HG02970 (cell line): Measurements from ENCODE around the gene PHACTR1.

Experiments used
- ATAC-seq: cut with Tn5 transposase; IDR thresholded peaks from one replicate; pipeline ENCODE4 v1.9.1; 2021; ENCODE audit warnings: mild to moderate bottlenecking, moderate library complexity, moderate number of reproducible peaks; ENCODE audit not compliant: unreplicated experiment, low FRiP score

Gene PHACTR1

GRCh38 chr6:13175087-13175486 is 458.5 kb downstream of the PHACTR1 start:
- ATAC-seq: no peak

DNA sequence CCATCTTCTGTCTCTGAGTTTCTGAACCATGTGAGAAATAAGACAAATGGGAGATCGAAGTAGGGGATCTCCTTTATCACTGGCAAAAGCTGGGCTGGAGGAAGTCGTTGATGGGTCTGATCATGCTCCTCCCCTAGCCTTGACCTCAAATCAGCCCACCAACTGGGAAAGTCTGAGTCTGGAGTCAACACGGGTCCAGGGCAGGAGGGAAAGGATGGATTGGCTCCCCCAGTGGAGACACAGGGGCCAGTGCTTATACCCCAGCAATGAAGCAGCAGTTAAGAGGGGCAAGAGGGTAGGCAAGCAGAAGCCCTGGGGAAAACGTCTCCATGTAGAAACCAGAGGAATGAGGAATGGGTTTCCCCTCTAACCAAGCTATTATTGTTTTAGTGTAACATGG is 459.2 kb downstream of the PHACTR1 start:
- ATAC-seq: no peak

DNA sequence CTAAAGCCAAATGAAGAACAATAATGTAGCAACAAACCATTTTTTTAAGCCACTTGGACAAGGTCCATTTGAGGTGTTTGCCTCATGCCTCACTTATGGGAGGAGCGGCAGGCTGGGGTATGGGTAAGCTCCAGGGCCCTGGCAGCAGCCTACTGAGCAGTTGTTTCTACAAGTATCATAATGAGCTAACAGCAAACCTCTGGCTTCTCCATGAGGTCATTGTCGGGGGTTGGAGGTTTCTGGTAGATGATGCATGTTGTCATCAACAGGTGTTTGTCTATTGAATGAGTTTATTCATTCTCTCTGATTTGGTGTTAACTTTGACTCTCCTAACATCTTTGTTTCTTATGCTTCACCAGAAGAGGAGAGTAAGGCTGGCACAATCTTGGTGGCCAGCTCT is 461.1 kb downstream of the PHACTR1 start:
- no peak for ATAC-seq

DNA sequence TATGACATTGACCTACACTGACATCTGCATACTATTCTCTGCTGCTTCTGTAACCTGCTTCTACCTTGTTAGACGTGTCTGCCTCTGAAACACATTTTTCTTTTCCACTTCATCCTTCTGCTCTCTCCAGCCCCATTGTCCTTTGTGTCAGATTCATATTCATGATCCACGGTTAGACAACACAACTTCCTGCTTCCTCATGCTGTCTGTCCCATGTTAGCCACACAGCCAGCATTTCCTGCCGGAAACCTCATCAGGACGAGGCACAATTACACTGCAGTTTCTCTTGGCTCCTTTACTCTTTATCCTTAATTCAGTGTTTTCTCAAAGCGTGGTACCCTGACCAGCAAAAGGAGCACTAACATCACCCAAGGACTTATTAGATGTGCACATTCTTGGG is 461.5 kb downstream of the PHACTR1 start:
- no peak for ATAC-seq

DNA sequence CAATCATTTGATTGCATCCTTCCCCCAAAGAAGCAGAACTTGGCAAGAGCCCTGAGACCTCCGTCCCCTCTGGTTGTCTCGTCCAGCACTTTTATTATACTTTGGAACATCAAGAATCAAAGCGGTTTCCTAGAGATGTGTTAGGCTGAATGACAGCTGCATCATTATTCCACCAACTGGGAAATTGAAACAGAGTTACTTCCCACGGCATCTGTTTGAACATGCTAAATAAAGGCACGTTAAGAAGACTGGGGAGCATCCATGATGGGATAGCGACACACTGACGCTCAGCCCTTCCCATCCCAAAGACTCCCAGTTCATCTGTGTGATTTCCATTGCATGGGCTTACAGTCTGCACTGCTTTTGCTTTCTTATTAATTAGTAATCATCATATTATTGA is 464.0 kb downstream of the PHACTR1 start:
- ATAC-seq: no peak

DNA sequence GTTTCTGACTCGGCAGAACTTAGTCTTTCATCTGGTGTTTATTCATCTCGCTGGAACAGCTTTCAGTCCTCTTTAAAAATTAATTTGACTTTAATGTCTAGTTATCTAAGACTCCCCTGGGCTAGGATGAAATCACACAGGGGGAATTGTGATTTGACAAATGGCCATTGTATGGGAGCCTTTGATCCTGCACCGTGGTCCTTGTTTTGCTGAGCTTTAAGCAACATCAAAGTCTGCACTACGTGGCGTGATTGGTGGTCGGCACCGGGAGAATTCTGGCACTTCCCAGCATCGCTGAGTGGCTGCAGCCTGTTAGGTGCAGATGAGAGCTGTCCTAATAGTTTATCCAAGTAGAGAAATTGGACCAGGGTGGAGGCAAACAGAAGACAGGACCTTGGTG is 464.8 kb downstream of the PHACTR1 start:
- no peak for ATAC-seq

GRCh38 chr6:13183415-13184088 is 467.0 kb downstream of the PHACTR1 start:
- ATAC-seq: no peak

DNA sequence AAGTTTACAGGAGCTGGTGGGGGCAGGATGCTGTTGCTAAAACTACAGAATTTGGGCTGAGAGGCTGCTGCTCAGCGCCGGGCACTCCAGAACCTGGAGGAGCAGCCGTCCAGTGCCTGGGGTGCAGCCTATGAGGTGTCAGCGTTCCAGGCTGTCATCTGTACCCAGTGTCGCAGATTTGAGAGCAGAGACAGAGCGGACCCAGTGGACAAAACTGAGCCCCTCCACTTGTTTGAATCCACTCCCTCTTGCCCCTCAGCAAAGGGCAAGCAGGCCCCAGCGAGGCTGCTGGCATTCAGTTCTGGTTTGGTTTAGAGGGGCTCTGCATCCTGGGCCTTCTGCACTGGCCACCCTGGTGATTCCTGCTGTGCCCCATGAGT is 467.5 kb downstream of the PHACTR1 start:
- no peak for ATAC-seq

DNA sequence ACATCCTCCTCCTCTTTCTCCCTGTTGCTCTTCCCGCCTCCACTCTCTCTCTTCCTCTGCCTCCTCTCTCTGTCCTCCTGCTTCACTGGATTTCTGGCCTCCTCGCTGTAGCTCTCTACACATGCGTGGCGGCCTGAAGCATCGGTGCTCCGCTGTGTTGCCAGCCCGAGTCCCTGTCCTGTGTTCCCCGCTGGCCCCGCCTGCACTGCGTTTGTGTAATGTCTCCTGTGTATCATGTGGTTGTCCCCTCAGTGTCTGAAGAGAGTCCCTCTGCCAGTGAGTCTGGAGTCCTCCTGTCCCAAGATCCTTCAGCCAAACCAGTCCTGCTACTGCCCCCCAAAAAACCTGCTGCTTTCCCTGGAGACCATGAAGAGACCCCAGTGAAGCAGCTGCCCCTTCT is 468.0 kb downstream of the PHACTR1 start:
- no peak for ATAC-seq

DNA sequence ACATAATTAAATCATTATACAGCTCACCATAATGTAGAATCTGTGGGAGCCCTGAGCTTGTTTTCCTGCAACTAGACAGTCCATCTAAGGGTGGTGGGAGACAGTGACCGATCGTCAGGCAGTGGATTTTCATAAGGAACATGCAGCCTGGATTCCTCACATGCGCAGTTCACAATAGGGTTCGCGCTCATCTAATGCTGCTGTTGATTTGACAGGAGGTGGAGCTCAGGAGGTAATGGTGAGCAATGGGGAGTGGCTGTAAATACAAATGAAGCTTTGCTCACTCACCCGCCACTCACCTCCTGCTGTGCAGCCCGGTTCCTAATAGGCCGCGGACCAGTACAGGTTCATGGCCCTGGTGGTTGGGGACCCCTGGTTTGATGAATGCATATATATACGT is 470.3 kb downstream of the PHACTR1 start:
- no peak for ATAC-seq

- no peak for ATAC-seq
Observed at GRCh38 chr6:13187692-13188091, 471.1 kb downstream of the PHACTR1 start.

DNA sequence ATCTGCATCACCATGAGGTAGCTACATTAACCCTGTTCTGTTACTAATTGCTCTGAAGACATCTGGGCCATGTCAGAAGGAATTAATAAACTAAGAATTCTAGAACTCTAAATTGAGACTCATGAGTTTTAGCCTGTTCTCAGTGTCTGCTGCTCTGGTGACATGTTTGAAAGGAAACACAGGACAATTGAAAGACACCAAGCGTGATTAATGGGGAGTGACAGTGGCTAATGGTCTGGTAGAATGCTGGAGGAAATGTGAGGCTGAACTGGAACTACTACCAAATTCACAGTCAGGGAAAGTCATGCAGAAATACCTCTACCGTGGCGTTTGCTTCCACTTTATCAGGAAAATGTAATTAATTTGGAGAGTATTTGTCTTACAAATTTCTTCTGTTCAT is 471.7 kb downstream of the PHACTR1 start:
- no peak for ATAC-seq

GRCh38 chr6:13189710-13190109 is 473.1 kb downstream of the PHACTR1 start:
- no peak for ATAC-seq

- no peak for ATAC-seq
Observed at GRCh38 chr6:13190376-13190775, 473.8 kb downstream of the PHACTR1 start.

DNA sequence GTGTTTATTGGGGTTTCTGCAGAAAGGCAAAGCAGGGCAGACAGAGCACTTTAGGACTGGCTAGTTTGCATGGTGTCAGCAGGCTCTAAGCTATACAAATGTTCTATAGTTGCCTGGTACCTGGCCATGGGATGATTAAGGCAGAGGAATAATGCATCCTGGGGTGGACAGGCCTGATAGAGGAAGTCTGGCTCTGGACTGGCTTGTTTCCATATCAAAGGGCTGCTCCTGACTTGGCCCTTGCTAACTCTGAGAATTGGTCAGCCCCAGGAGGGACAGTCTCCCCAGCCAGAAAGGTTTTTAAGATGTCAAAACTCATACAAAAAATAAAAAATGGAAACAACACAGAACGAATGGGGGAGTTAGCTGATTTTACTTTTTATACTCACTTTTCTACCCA is 474.9 kb downstream of the PHACTR1 start:
- ATAC-seq: no peak

GRCh38 chr6:13194852-13195251 is 478.3 kb downstream of the PHACTR1 start:
- no peak for ATAC-seq

DNA sequence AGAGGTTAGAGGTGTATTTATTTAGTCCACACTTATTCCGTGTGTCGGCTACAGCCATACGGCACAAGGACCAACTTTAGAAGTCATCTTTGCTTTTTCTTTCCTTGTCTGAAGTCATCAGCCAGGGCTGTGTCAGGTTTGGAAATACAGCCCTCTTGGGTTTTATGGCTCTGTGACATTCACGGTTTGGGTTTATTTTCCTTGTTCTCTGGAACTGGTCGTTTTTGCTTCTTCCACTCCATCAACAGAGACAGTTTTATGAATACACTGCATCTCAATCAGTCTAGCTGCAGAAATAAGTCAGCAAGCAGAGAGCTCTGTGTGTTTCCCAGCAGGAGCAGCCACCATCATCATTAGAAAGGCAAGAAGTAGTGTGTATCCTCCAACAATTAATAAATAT is 479.2 kb downstream of the PHACTR1 start:
- no peak for ATAC-seq

DNA sequence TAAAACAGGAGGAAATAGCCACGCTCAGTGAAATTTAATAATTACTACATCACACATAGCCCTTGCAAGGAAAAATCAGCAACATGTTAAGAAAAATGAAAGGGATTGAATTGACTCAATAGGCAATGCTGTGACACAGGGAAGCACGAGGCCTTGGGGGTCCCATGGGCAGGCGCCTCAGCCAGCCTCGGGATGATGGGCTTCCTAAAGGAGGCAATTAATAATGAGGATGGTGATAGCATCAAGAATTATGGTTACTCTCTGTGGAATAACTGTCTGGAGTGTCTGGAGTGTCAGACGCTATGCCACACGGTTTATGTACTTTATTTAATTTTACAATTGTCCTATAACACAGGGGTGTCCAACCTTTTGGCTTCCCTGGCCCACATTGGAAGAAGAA is 481.6 kb downstream of the PHACTR1 start:
- no peak for ATAC-seq

DNA sequence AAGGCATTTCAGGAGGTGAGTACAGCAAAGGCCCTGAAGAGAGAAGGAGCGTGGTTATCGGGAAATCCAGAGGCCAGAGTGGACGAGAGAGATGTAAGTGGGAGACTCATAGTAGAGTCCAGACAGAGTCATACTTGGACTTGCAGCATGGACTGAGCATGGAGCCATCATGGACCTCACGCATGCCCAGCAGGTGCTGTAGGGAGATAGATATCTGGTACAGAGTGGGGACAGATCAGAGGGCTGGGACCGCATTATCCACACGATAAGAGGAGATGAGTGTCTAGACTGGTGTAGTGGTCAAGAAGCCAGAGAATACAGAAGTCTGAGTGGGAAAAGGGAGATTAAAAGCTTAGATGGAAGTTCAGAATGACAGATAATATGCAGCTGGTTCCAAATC is 484.8 kb downstream of the PHACTR1 start:
- no peak for ATAC-seq

GRCh38 chr6:13203145-13203544 is 486.6 kb downstream of the PHACTR1 start:
- no peak for ATAC-seq

DNA sequence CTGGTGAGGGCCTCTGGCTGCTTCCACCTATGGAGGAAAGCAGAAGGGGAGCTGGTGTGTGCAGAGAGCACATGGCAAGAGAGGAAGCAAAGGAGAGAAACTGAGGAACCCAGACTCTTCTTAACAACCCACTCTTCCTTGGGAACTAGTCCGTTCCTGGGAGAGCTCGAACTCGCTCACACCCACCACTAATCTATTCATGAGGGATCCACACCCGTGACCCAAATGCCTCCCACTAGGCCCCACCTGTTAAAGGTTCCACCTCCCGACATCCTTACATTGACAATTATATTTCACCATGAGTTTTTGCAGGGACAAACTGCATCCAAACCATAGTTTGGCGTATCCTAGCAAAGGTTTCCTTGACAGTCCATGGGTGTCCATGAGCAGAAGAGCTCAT is 488.5 kb downstream of the PHACTR1 start:
- ATAC-seq: no peak

GRCh38 chr6:13212096-13212495 is 495.5 kb downstream of the PHACTR1 start:
- ATAC-seq: no peak

GRCh38 chr6:13212538-13212937 is 496.0 kb downstream of the PHACTR1 start:
- no peak for ATAC-seq
